NCI-H2196 (cell line): ENCODE data around the gene FBLN2.

ENCODE experiments used
- DNase-seq: peaks from one replicate; lab custom pipeline; 2025; ENCODE audit not compliant: unreplicated experiment; lab: John Stamatoyannopoulos, UW

The FBLN2 gene

DNA sequence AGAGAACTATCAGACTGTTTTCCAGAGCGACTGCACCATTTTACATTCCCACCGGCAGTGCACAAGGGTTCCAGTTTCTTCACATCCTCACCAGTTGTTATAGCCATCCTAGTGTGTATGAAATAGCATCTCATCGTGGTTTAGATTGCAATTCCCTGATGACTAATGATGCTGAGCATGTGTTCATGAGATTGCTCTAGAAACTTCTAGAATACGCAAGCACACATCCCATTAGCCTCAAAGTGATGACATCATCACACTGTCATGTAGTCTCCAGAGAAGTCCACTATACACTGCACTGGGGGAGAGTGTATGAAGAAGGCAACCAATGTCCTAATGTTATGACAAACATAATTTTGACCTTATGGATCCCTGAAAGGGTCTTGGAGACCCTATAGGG lies 30.1 kb downstream of the FBLN2 start:
- no peak for DNase-seq

DNA sequence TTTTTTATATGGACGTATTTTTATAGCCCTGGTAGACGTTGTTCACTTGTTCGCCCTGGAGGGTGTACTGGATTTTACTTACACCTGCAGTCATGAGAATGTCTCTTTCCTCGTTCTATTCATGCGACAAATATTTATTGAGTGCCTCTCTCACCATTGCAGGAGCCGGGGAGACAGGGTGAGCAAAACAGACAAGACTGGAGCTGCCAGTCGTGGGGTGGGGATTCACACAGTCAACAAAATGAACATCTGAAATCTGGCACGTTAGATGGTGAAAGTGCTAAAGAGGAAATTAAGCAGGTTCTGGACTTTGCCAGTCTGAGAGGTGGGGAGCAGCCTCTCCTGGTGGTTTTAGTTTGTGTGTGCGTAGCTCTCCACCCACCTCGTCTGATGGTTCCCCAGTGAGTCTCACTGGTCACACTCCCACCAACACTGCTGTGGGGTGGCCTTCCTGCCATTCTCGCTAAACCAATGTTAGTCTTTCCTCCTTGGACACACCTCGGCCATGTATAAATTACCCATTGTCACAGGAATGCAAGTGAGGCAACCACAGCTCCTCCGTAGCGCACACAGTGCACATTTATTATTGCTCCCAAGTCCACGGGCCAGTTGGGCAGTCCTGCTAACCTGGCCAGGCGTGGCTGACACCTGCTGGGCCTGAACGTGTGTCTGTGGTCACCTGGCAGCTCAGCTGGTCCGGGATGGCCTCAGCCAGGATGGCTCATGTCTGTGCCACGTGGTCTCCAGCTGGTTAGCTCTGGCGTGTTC lies 31.5 kb downstream of the FBLN2 start:
- DNase-seq: no peak

DNA sequence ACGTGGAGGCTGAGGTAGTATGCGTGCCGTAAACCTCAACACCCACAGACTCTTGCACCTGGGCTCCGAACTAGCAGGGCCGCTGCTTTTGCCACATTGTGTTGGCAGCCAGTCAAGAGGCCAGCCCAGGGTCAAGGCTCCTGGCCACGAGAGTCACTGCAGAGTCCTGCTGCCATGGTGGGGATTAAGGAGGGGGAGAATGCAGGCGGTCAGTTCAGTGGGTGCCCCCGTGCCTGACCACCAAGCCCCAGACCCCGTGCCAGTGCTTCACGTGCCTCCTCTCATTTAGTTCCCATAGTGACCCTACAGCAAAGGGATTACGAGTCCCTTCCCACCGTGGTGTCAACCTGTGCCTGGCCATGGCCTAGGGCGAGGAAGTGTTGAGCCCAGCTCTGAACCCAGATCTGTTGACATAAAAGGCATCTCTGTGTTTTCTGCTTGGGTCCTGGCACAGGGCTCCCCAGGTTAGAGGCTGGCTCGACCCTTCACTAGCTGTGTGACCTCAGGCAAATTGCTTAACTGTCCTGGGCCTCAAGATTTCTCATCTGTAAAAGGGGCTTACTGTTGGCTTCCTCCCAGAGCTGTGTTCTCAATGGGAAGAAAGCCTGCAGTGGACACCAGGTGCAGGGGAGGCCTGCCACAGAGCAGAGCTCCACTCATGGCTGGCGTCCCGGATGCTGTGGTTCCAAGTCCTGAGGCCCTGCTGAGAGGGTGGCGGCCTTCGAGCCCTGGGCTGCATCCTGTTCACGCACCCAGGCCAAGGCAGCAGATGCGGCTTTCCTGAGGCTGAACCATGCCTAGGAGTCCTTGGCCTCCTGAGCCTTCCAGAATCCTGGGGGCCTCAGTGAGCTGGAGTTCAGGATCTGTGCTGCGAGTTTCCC lies 32.8 kb downstream of the FBLN2 start:
- no peak for DNase-seq

- DNase-seq: no peak
Measured at GRCh38 chr3:13582366-13583250, 33.7 kb downstream of the FBLN2 start.

DNA sequence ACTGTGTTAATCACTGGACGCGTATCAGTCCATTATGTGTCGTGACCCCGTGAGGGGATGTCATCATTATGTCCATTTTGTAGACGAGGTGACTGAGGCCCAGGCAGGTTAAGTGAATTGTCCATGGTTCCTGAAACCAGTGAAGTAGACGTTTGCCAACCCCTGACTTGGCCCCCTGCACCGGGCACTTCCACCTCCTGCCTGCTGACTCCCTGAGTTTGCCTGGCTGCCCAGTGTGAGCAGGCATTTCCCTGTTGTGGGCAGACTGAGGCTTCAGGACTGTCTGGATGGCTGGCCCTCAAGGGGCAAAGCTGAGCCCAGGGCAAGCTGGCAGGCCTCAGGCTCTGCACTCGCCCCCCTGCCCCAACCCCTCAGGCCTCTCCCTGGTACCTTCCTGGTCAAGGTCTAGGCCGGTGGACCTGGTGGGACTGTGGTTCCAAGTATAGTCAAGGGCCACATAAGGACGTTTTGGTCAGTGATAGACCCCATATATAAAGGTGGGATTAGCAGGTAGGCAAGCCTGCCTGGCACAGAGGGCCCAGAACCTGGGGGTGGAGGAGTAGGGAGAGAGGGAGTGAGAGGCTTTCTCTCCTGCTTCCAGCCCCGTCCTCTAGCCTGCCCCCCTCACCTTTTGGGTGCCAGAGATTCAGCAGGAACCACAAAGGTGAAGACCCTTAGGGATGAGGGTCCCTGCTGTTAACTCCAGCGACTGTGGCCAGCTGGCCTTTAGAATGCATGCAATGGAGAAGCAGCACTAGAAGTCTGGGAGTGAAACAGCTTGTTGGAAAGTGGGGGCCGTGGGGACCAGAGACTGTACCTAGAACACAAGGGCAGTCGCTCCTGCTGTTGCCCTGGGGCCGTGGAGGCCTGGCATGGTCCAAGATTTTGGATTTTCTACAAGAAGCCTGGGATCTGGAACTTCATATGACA lies 34.6 kb downstream of the FBLN2 start:
- DNase-seq: no peak

GRCh38 chr3:13584427-13584891 lies 35.5 kb downstream of the FBLN2 start:
- no peak for DNase-seq

- DNase-seq: no peak
Measured at GRCh38 chr3:13584901-13585300, 36.0 kb downstream of the FBLN2 start.

- DNase-seq: no peak
Measured at GRCh38 chr3:13587442-13587841, 38.5 kb downstream of the FBLN2 start.

DNA sequence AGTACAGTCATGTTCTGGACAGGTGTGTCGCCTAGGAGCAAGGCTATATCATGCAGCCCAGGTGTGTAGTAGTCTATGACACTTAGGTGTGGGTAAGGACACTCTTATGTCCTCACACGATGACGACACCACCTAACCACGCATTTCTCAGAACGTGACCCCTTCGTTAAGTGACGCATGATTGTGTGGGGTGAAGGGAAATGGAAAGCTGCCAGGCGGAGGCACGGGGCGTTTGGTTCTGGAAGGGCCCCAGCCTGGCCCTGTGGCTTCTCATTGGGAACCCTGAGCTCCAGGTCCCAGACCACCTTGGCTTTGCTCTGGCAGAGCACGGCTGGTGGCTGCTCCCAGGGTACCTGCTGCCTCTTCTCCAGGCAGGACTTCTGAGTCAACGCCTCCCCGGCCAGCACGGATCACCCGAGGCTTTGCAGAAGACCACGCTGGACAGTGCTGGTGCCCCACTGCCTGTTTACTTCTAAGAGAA lies 39.3 kb downstream of the FBLN2 start:
- DNase-seq: no peak

- DNase-seq: no peak
Measured at GRCh38 chr3:13588993-13589392, 40.1 kb downstream of the FBLN2 start.

DNA sequence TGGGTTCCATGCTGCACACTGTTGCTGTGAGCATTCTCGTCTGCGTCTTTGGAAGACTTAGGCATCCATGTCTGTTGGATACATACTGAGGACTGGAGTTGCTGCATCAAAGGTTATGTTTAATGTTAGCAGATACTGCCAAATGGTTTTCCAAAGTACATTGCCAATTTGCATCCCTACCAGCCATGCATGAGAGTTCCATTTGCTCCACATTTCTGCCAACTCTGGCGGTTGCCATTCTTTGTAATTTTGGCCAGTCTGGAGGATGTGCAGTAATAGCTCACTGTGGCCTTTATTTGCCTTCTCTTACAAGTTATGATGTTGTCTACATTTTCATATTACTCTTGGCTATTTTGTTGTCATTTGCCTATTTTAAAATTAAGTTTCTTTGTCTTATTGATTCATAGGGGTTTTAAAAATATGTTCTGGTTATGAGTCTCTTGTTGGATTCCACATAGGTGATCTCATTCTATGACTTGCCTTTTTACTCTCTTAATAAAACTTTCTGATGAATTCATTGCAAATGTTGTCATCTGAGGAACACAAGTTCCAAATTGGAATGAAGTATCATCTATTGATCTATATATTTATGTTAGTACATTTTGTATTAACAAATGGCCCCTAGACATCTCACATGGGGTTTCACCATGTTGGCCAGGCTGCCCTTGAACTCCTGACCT lies 42.1 kb downstream of the FBLN2 start:
- DNase-seq: no peak

GRCh38 chr3:13593615-13594014 lies 44.7 kb downstream of the FBLN2 start:
- no peak for DNase-seq

DNA sequence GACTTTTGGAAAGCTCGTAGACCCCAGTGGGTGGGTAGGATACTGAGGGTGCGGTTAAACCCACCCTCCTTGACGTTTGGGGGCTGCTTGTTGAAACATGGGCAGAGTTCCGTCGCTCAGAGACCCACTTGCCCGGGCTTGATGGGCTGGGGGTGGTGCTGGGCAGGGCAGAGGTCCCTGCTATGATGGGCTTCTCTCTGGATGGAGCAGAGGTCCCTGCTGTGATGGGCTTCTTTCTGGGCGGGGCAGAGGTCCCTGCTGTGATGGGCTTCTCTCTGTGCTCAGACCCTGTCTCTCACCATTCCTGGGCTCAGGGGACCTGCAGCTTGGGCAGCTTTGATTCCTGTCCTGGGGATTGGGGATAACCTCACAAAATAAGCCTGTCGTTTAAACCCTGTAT lies 45.2 kb downstream of the FBLN2 start:
- DNase-seq: no peak

DNA sequence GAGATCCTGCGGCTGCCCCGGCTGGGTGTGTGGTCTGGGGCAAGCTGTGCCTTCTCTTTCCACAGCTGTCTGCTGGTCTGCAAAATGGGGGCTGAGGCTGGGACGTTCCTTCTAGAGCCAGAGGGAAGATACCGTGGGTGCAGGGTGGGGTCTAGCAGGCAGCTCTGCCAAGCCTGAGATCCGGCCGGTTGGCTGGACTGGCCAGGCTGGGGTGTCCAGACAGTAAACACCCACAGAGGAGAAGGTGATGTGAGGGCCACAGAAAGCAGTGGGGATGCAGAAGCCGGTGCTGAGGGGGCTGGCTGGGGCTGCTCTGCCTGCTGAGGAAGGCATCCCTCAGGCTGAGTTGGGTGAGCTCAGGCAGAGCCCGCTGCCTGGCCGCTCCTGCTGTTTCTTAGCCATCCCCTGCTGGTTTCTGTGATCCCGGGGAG lies 46.1 kb downstream of the FBLN2 start:
- DNase-seq: no peak

GRCh38 chr3:13595485-13595884 lies 46.6 kb downstream of the FBLN2 start:
- no peak for DNase-seq

DNA sequence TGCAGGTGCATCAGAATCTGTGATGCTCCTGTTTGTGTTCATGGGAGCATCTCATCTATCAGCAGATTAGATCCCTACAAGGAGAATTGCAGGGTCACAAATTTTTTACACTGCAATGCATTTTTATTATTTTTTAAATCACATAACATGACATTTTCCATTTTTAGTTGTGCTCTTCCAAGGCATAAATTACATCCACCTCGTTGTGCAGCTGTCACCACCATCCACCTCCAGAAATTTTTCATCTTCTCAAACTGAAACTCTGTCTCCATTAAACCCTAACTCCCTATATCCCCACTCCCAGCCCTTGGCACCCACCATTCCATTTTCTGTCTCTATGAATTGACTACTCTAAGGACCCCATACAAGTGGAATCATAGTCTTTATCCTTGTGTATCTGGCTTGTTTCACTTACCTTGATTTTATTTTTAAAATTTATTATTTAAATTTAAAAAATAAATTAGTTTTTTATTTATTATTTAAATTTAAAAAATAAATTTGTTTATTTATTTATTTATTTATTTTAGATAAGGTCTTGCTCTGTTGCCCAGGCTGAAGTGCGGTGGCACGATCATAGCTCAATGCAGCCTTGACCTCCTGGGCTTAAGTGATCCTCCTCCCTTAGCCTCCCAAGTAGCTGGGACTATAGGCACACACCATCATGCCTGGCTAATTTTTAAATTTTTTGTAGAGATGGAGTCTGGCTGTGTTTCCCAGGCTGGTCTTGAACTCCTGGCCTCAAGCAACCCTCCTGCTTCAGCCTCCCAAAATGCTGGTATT lies 47.7 kb downstream of the FBLN2 start:
- DNase-seq: no peak

GRCh38 chr3:13597661-13598060 lies 48.7 kb downstream of the FBLN2 start:
- DNase-seq: no peak

GRCh38 chr3:13598201-13598600 lies 49.3 kb downstream of the FBLN2 start:
- no peak for DNase-seq
